GM19468 (cell line): ENCODE data around the gene CCDC174.
"Not testable (repeated sequence)": the region's sequence is repeated elsewhere in the genome, so short reads cannot be mapped to it uniquely, and the experiment has no call there.

Experiments used
- ATAC-seq: cut with Tn5 transposase; IDR thresholded peaks from one replicate; pipeline ENCODE4 v1.9.1; 2021; ENCODE audit warnings: mild to moderate bottlenecking, moderate library complexity, moderate number of reproducible peaks; ENCODE audit not compliant: unreplicated experiment; ENCODE audit errors: extremely low read depth

Gene CCDC174

DNA sequence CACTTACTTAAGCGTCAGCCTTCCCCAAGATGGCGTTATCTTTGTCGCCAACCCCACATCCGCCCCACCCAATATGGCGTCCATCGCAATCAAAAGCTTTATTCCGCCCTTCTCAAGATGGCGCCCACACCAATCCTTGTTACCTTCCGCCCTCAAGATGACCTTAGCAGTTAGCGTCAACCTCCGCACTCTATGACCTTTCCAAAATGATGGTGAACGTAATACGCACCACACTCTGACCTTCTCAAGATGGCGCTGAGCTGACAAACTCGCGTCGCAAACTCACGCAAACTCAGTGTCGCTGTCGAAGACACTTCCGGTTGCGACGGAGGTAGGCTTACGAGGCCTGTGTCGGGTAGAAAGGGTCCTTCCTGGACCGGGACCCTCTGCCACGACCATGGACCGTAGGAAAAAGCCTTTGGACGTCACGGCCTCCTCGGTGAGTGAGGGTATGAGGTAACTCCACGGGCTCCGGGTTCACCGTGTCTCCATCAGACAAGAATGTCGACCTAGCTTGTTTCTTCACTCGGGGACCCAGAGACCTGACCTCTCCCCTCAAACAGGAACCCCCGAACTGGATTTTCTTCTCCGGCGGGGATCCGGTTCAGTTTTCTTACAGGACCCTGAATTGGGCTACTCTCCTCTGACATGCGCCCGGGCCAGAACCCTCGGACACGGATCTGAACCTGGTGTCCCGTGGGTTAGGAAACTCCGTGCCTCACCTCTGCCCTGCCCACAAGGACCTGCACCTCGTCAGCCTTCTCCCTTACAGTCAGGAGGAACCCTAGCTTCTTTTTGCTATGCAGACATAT, at the start of gene CCDC174:
Gene CCDC174, plus strand, starts transcription at position 323 of the 812 bp plus-strand sequence. Its CDS starts 75 bp downstream, at position 398.
- peak; percentile 96 for ATAC-seq

GRCh38 chr3:14602006-14602803, 49.4 kb upstream of the CCDC174 start:
- no peak for ATAC-seq

DNA sequence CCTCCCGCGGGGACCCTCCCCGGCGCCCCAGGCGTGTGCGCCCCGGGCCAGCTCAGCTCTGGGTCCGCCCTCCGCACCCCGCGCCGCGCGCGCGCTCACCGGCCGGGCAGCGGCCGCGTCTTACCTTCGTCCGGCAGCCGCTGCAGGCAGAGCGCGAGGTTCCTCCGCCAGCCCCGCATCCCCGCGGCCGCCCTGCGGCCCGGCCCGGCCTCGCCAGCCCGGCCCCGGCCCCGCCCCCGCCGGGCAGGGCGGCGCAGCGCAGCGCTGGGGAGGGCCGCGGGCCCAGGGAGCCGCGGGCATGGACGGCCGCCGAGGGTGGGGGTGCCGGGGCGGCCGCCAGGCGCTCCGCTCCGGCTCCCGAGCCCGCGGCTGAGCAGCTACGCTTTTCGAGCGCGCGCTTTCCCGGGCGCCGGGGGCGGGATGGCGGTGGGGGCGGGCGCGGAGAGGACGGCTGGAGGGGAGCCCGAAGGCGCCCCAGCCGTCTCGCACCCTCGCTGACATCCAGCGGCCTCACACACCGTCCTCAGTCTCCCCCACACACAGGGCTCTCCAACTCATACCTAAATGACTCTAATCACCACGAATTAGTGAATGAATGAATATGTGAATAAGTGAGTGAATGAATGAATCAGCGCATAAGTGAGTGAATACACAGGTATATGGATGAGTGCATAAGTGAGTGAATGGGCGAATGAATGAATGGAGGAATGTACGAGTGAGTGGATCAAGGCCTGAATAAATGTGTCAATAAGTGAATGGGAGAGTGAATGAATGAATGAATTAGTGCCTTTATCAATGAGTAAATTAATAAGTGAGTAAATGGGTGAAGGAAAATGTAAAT, 48.5 kb upstream of the CCDC174 start:
- ATAC-seq = no peak

- no peak for ATAC-seq
Observed at GRCh38 chr3:14605067-14605466, 46.5 kb upstream of the CCDC174 start.

DNA sequence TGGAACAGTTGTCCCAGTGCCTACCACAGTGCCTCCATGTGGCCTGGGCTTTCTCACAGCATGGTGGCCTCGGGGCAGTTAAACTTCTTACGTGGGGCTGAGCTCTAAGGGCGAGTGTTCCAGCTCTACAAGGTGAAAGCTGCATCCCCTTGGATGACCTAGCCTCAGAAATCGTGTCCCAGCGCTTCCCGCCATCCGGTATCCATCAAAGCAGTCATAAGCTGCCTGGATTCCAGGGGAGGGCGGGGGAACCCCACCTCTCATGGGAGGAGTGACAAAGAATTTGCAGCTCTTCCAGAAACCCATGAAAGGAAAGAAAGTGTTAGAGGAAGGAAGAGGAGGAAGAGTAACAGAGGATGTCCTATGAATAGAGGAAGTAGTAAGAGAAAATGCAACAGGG, 45.8 kb upstream of the CCDC174 start:
- ATAC-seq = no peak

GRCh38 chr3:14606669-14607339, 44.8 kb upstream of the CCDC174 start:
- ATAC-seq = no peak

GRCh38 chr3:14608298-14608697, 43.3 kb upstream of the CCDC174 start:
- ATAC-seq = no peak

DNA sequence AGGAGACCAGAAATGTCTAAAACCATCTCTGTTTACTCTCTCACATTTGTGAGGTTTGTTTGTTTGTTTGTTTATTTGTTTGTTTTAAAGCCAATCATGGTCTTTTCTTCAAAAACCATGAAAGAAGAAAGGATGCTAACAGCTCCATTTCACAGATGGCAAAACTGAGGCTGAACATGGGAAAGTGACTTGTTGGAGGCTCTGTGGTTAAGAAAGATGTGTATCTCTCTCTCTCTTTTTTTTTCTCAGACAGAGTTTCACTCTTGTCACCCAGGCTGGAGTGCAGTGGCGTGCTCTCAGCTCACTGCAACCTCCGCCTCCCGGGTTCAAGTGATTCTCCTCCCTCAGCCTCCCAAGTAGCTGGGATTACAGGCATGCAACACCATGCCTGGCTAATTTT, 42.5 kb upstream of the CCDC174 start:
- ATAC-seq = not testable (repeated sequence)

- no peak for ATAC-seq
Observed at GRCh38 chr3:14609506-14609905, 42.1 kb upstream of the CCDC174 start.

GRCh38 chr3:14609941-14610340, 41.6 kb upstream of the CCDC174 start:
- ATAC-seq = no peak

- ATAC-seq = no peak
Observed at GRCh38 chr3:14614189-14614588, 37.4 kb upstream of the CCDC174 start.

DNA sequence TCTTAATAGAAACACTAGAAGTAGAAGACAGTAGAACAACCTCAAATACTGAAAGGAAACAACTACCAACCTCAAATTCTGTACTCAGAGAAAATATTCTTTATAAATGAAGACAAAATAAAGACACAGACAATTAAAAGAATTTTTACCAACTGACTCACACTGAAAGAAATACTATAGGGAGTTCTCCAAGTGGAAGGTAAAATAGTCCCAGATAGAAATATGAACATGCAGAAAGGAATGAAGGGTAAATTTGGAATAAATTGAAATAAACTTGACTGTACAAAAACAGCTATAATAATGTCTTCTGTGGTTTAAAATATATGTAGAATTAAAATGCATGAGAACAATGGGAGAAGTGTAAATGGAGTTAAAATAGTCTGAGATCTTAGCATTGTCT, 36.7 kb upstream of the CCDC174 start:
- ATAC-seq = no peak

DNA sequence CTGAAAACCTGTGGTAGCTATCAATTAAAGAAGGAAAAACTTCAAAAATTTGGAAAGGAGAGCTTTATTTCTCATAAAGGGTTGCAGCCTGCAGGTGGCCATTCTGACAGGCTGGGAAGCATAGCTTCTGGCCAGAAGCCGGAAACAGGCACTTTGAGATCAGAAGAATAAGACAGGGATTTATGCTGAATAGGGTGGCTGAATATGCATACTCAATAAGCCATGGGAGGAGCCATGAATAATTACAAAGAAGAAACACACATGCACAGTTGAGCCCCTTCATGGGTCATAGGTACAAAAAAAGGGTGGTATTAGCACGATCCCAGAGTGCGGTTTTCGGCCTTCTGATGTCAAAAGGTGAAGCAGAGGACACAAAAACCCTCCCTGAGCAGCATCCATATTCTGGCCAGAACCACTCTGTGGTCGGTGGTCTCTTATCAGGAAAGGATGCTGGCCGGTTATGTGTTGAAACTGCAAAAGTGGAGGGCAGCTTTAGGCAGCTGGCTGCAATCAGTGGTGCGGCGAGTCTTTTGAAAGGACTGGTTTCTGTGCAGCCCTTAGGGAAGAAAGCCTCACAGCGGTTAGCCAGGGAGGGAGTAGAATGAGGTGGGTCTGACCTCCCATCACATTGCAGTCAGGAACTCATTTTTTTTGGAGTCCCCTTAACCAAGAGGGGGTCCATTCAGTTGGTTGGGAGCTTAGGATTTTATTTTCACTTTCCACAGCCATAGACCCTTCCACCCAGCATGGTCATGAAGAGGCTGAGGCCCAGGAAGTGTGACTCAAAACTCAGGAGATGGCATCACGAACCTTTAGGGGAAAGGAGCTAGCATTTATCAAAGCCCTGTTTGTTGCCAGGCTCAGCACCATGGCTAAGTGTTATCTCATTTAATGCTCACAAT, 34.7 kb upstream of the CCDC174 start:
- no peak for ATAC-seq

DNA sequence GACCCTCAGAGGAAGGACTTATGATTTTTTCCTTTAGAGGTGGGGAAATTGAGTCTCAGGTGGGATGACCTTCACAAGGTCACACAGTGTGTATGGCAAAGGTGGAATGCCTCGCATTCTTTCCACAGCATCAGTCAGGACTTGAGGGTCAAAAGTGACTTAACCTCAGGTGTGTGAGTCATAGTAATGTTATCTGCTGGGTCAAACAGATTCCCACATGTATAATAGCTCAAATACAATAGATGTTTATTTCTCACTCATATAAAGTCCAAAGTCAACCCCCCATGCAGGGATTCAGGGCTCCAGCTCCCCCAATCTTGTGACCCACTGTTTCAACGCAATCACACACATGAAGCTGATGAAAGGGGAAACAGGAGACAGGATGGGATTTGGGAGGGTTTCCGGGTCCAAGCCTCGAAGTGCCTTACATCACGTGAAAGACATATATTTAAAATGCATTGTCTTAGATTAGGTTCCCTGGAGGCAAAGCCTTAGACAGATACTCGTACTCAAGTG, 34.0 kb upstream of the CCDC174 start:
- no peak for ATAC-seq

DNA sequence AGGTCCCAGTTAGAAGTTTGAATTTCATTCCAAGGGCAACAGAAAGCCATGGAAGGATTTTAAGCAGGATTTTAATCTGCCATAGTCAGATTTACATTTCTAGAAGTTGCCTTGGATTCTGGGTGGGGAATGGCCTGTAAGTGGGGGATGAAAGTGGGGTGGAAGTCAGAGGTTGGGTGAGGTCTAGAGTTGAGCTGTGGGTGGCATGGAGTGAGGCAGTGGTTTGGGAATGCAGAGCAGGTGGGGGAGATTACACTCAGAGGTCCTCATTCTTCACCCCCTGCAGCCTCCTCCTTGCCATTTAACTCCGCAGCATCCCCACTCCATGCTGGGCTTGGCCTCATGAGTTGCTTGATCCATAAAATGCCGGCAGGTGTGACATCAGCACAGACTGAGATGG, 32.0 kb upstream of the CCDC174 start:
- ATAC-seq = no peak

DNA sequence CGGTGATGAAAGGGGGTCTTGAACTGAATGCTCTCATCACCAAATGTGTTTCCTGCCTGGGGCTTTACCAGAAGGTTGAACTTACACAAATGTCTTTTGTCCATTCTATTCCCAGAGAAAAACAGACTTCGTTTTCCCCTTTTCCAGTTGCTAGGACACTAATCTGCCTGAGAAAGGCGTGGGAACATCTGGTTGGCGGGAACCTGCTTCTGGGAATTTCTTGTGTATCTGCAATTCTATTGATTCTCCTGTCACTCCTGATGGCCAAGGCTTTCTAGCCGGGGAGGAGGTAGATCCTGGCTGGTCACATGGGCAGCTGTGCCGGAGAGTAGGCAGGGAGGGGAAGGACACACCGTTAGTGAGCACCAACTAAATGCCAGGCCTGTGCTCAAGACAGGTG, 31.1 kb upstream of the CCDC174 start:
- no peak for ATAC-seq

GRCh38 chr3:14621093-14621492, 30.5 kb upstream of the CCDC174 start:
- ATAC-seq = no peak

DNA sequence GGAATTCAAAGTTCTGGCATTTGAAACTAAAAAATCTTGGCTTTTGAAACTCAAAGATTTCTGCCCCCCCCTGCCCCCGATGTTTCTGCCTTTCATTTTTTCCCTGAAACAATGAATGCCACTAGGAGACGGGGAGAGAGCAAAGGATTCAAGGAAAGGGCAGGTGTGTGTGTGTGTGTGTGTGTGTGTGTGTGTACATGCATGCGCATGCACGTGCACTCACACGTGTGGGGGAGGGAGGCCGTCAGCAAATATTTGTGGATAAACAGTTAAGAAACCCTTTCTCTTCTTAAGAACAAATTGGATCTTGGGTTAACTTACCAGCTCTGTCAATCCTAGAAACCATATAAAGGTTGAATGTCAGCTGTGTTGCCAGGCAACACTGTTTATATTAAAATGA, 29.2 kb upstream of the CCDC174 start:
- no peak for ATAC-seq

DNA sequence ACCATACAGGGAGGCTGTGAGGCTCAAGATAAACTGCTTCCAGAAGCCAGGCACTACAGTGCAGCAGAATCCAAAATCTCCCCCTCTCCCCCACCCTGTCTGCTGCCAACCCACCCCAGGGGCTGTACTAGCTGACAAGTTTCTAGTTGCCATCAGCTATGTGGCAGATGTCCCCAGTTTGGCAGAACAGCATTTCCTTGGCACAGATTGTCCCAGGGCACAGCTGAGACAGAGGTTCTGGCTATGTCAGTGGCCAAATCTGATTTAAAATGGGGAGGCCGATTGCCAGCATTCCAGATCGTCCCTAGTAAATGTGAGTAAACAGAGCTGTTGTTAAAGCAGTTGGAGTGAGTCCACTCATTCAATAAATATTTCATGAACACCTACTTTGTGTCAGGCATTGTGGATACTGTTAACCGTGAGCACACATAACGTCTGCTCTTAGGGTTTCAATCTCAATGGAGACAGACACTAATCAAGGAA, 28.0 kb upstream of the CCDC174 start:
- no peak for ATAC-seq
